Left kidney (tissue), 2 donors: Measurements from ENCODE around the gene LYST. TPM values are rescaled to one million over a fixed set of nuclear protein-coding genes. Genes with fewer than 3 reads are reported as not detected.
A peak's percentile ranks its signal among the peaks of the same experiment; 100 is the strongest.
"Not testable (repeated sequence)": the region's sequence is repeated elsewhere in the genome, so short reads cannot be mapped to it uniquely, and the experiment has no call there.

Experiments used
- DNase-seq: peaks from one replicate; pipeline ENCODE4 v3.0.0-alpha.2; 2013
- polyA plus RNA-seq: library from polyadenylated mRNA; unstranded; fragments of 120-200 nt; gene quantifications from one replicate; pipeline ENCODE4 v1.2.1, GENCODE V29; 2013; ENCODE audit not compliant: insufficient read length

Gene LYST
- polyA plus RNA-seq, 1 donor = 13.9 TPM

DNA sequence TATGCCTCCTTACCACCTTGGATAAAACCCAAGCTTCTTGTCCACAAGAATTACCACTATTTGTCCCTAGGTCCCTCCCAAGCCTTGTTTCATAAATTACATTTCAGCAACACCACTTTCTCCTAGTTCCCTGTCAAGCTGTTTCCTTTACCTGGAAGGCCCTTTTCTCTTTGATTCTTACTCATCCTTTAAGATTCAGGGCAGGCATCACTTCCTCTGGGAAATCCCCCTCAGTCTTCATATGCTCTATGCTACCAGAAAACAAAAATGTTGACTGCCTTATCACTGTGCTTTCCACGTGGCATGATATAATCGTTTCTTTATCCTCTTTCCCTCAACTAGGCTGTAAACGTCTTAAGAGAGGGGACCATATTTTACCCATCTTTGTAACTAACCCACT lies 102.7 kb downstream of the LYST start:
- no peak for DNase-seq

DNA sequence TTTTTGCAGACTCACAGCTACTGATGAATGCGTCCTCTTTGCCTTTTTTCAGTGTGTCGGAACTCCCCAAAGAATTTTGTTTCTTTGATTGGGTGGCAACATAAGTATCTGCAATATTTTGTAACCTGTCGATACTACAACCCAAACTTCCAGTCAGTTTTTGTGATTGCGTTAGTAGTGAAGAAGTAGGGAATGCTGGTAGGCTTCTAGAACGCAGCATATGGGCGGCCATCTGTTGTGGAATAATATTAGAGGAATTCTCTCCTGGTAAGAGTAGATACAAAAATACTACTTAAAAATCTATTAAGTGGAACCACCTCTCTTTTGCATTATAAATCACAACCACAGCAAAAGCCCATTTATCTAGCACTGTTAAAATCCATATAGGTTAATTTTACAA lies 107.4 kb downstream of the LYST start:
- no peak for DNase-seq

DNA sequence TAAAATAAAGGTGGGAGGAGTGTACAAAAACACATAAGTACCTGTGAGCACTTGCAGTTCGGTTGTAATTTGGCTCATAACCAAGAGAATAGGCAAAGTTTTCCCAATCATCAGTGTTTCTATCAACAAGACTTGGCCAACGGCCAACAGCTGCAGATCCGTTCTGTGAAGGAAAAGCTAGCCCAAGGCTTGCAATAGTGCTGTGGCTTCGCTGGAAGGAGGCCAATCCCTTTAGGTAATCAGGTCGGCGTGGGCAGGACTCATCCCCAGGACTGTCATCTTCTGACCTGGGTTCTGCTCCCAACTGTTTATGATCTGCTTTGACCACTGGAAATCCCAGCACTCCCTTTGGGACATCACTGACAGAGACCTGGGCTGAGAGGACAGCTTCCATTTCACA lies 107.8 kb downstream of the LYST start:
- no peak for DNase-seq

DNA sequence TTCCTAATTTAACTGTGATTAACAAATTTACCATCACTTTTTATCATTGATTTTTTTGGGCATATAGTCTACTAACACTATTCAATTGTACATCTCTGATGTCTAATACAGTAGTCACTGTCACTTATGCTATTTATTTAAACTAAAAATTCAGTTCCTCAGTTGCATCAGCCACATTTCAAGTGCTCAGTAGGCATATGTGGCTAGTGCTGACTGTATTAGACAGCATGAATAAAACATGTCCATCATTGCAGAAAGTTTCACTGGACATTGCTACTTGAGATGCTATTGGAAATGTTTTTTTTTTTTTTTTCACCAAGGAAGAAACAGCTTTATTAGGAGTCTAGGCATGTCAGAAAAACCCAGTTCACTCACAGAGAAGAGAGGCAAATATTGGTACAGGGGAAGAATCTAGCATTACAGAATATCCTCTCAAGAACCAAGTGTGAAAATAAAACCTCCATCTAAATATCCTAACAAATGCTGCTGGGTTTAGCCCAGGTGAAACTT lies 109.1 kb downstream of the LYST start:
- no peak for DNase-seq

DNA sequence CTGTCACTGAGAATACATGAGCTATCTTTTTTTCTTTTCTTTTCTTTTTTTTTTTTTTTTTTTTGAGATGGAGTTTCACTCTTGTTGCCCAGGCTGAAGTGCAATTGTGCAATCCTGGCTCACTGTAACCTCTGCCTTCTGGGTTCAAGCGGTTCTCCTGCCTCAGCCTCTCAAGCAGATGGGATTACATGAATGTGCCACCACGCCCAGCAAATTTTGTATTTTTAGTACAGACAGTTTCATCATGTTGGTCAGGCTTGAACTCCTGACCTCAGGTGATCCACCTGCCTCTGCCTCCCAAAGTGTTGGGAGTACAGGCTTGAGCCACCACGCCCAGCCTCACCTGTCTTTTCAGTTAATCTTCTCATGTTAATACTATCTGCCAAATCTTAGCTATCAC lies 112.5 kb downstream of the LYST start:
- DNase-seq = not testable (repeated sequence)

DNA sequence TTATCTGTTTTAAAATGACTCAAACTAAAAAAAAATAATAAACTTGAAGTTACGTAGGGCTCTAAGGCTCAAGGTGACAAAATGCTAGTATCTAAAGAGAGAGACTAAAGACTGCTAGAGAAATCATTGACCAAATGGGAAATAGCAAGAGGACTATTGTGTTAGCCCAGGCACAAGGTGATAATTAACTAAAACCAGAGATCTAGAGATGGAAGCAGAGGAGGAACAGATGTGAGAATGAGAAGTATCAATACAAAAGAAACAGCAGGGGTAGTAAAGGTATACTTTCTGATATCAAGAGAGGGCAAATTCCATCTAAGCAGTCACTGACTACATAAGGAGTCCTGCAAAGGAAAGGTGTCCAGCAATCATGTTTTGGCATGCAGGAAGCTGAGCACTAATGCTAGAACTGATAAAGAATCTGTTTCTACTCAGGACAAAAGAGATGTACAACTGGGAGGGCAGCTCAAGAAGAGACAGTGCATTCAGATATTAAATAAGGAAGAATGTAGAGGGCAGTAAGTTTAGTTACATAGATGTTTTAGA lies 116.9 kb downstream of the LYST start:
- DNase-seq = no peak

DNA sequence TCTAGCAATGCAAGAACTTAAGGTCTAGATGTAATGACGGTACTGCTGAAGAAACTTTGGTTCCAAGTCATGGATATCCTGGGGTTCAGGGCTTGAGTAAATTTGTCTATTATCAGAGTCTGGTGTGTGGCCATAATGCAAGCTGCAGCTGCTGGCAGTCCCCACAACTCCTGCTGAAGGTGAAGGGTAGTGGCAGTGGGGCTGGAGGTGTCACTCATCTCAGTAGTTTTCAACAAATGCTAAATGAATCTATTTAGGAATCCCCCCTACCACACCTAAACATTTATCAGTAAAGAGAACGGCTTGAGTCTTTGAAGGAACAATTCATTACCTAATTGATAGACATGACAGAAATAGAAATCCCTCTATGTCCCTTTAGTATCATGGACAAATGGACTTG lies 118.0 kb downstream of the LYST start:
- DNase-seq = no peak

DNA sequence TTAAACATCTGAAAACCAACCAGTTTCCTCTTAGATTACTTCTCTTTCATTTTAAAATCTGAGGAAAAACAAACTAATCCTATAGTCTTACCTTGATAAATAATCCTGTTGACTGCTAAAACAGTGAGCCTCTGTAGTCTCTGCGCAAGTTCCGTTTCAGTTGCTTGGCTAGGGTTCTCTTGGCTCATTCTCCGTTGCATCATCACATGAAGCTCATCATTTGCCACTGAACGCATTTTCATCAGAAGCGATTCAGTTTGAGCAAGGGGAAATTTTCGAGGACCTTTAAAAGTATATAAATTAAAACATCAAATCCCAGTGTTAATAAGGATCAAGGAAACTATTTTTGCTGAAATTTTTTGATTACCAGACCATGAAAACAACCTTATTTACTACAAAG lies 120.5 kb downstream of the LYST start:
- DNase-seq = no peak

DNA sequence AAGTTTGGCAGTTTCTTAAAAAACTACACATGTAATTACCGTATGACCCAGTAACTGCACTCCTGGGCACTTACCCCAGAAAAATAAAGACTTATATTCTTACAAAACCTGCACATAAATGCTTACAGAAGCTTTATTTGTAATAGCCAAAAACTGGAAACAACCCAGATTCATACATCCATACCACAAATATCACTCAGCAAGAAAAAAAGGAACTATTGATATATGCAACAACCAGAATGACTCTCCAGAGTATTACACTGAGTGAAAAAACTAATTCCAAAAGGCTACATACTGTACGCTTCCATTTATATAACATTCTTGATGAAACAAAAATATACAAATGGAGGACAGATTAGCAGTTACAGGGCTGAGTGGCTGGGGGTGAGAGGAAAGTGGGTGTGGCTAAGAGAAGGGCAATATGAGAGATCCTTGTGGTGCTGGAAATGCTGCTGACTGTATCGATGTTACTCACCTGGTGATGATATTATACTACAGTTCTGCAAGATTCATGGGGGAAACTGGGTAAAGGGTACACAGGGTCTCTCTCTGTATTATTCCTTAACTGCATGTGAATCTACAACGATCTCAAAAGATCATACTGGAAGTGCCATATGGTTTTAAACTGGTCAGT lies 121.1 kb downstream of the LYST start:
- DNase-seq = no peak

DNA sequence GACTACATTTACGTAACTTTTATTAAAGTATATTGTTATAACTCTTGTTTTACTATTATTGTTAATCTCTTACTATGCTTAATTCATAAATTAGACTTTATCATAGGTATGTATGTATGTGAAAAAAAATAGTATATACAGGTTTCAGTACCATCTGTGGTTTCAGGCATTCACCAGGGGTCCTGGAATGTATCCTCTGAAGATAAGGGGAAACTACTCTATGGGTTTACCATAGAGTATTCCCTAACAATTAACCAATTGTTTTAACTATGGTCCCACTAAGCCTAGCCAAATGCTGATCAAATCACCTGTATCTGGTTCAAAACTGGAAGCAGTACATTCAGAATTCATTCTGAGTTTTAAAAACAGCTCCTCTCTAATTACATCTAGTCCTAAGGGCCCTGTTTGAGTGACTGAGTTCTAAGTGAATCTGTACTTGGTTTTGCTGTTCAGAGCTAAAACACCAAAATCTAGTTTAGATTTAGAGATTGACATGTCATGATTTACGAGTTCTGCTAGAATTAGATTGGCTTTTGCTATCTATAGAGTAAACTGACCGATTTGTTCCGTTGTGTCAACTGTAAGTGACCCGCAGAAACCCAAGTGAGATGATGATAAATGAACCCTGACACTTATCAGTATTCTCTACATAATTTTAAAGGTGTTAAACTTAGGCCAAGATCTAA lies 123.6 kb downstream of the LYST start:
- DNase-seq = no peak

DNA sequence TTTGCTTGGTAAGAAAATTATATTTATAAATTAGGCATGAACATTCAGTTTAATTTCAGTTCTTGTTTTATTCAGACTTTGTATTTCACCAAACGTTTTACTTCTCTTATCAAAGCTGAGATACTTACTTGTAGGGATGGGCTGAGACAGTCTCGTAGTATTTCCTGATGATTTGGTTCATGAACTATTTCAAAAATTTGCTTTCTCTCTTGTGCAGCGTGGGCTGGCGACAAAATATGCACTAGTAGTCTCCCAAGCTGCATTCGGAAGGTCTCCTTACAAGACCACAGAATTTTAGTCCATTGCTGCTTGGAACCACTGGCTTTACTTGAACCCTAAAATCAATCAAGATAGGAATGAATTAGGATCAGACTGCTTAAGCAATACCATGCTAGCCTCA lies 125.4 kb downstream of the LYST start:
- DNase-seq = no peak

DNA sequence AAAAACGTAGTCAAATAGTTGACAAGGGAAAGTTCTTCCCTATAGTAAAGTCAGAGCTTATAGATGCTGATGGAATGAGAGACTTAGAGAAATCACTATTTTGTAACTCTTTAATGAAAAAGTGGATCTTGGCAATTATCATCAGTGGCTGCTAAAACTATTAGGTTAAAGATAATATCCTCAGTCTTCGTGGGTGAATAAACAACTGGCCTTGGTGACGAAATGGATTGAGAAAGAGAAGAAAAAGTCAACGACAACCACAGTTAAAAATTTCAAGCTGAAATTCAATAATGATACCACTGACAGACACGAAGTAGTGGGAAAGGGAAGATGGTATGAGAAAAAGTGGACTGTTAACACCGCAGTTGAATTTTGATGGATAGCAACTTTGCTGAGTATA lies 127.1 kb downstream of the LYST start:
- no peak for DNase-seq

DNA sequence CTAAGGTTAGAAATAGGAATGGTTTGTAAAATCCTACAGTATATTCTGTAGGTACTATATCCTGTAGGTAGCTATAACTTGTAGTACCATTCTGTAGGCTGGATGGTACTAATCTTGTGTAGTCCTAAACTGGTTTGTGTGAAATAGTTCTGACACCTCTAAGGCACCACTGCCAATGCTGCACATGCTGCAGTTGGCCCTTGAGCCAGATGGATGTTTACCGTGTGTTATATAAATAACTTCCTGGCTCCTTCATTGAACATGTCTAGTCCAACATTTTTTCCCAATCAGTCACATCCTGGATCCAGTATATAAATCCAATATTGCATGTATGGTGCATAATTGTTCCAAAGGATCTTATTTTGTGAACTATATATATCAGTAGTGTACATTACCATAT lies 127.6 kb downstream of the LYST start:
- DNase-seq = no peak

DNA sequence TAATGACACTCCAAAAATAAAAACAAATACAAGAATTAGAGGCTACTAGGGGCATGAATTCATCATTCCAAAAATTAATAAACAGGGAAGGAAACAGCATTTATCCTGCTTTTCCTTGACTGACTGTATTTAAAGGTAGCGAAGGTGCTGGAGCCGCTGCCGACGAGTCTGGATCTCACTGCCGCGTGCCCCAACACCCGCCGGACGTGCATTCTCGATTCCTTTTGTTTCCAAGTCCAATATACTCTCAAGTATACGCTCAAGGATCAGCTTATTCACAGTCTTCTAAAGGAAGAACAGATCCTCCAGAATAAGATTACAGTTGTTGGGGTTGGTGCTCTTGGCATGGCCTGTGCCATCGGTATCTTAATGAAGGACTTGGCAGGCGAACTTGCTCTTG lies 129.0 kb downstream of the LYST start:
- DNase-seq = no peak

DNA sequence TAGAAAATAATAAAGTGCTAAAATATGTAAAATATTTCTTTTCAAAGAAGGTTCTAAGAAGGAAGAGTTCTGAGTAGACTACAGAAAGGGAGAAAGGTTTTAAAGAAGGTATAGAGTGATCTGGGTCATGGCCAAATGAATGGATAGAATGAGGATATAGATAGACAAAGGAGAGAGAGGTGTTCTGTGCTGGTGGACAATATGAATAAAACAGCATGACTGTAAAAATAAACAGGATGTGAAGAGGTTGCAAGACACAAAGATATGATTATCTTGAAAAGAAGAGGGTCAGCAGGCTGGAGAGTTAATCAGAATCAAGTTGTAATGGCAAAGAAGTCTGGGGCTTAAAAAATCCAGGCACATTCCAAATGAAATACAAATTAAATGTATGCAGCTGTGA lies 130.4 kb downstream of the LYST start:
- no peak for DNase-seq

DNA sequence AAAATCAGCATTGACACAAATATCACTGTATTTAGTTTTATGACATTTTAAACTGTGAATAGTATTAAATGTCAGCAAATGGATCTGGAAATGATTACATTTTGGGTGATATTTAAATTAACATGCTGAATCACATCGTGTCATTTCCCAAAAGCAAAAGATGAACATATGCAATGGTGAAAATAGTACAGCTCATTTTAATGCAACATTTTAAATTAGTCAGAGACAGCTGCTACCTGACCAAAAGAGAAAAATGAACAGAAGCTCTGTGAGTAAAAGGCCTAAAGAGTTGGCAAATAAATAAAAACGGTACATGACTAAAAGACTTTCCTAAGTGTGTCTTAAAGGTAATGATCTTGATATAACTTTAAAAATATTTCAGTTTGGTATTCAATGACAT lies 131.1 kb downstream of the LYST start:
- no peak for DNase-seq

DNA sequence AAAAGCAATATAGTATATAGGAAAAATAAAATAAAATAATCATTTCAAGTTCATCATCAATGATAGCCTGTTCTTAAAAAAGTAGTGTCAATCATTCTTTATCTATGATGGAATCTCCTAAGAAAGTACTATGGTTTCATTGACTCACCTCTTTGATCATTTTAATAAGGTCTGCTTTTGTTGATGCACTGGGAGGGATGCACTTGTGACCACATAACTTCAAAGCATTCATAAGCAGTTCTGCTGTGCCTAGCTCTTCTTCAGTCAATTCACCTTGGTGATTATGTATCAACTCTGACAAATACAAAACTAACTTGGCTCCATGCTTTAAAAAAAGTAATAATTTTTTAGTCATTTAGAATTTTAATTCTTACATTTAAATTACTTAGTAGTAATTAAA lies 132.4 kb downstream of the LYST start:
- DNase-seq = no peak

DNA sequence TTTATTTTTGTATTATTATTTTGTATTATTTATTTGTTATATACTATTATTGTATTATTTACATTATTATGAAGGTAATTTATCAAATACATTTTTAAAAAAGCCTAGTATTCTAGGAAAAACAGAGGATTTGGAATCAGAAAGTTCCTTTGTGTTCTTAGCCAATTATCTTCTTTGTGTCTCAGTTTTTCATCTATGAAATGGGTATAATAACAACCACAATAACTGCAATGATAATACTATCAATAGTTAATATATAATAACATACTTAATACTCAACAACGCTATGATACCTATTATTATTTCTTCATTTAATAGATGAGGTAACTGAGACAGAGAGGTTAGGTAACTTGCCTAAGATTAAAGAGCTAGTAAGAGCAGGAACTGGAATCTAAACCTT lies 136.7 kb downstream of the LYST start:
- no peak for DNase-seq

DNA sequence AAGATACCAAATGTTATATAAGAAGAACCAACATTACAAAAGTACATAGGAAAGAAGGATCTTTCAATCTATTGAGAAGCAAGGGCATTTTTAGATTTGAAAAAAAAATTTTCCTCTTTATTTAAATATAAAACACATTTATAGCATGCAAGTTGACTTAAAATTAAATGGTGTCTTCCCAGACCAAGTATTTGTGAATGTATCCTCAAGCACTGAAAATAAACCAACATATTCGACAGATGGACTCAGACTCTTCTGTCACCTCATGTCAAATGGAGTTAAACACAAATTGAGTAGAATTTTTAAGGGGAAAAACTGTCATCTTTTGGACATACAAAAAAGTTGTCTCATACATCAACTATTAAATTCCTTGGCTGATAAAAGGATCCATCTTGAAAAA lies 140.1 kb downstream of the LYST start:
- DNase-seq = no peak

DNA sequence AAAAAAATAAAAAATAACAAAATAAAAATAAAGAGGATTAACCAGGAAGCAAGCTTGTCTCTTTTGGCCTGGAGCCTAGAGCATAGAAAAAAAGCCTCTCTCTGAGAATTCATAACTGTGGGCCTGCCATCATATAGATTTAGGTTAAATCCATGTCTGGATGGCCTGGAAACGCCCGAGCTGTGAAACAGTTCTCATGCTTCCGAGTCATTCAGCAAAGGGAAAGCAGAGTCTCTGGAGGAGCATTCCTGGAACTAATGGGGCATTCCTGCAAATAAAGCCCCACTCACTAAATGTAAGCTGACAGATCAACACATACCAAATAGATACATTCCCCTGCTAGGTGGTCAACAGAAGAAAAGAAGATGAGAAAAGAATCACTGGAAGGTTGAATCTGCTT lies 141.3 kb downstream of the LYST start:
- peak; percentile 43 for DNase-seq

DNA sequence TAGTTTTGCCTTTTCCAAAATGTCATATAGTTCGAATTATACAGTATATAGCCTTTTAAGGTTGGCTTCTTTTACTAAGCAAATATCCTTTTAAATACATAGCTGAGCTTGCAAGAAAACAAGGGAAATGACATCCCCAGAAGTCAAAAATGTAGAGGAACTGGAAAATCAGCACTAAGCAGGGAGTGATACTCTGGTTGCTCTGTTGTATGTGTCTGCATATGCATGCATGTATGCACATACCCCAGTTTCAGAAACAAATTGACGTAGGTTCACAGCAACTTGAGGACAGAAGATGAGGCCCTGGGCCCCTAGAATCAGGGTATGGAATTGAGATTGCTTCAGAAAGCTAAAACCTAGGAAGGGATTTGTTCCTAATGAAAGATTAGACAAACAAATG lies 142.0 kb downstream of the LYST start:
- no peak for DNase-seq

DNA sequence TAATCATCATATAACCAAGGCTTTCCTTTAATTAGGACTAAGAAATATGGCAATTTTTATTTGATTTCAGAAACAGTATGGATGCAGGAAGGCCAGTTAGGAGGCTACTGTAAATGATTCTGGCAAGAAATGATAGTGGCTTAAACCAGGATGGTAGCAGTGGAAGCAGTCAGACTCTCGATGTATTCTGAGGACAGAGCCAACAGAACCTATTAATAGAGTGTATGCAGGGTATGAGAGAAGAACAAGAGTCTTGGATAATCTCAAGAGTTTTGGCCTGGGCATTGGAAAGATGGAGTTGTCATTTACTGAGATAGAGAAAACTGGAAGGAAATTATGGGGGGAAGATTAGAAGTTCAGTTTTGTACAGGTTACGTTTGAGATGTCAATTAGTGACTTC lies 143.8 kb downstream of the LYST start:
- no peak for DNase-seq

DNA sequence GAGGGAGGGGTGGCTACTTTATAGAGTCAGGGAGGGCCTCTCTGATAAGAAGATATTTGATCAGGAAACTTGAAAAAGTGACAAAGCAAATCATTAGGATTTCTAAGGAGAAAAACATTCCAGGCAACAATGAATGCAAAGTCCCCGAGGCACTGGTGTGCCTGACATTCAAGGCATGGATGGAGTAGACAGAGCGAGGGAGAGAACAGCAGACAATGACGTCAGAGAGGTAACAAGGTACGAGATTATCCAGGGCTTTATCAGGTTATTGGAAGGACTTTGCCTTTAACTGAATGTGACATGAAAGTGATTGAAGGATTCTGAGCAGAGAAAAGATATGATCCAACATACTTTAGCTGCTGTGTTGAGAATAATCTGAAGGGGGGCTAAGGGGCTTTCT lies 144.7 kb downstream of the LYST start:
- DNase-seq = no peak

DNA sequence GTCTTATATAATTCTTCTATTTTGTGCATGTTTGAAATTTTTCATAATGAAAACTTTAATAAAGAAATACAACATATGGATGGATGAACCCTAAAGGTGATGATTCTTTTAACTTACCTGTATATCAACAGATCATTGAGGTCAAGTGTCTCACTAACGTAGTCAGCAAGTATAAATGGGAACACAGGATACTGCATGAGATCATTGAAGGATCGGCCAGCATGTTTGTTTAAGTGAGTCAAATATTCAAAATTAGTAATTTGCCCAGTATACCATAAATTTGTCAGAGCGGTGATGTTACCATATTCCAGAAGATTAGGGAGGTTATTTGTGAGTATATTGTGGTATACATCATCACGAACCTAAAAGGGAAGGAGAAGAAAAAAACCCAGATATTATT lies 146.2 kb downstream of the LYST start:
- no peak for DNase-seq
